Neural progenitor cell (in vitro differentiated cells): ENCODE results near the gene ZFAND3. TPM values are rescaled to one million over a fixed set of nuclear protein-coding genes. Genes with fewer than 3 reads are reported as not detected.

Source experiments
- DNase-seq: peaks from one replicate; pipeline ENCODE4 v3.0.0-alpha.2; 2016; ENCODE audit warnings: low spot score
- H2AFZ ChIP-seq: fragments of 200-600 bp; sonication (generic); replicated peaks from 2 replicates; pipeline ENCODE4 v1.6.1; 2016; ENCODE audit warnings: antibody characterized with exemption
- H3F3A ChIP-seq: fragments of 200-600 bp; sonication (generic); 2 replicates; pipeline ENCODE4 v1.6.1; 2016; ENCODE audit warnings: antibody characterized with exemption, low read depth
- H3K27ac ChIP-seq: fragments of 200-600 bp; sonication (generic); 2 replicates; pipeline ENCODE4 v1.5.1; 2016; ENCODE audit warnings: mild to moderate bottlenecking
- H3K27me3 ChIP-seq: fragments of 200-600 bp; sonication (generic); 2 replicates; pipeline ENCODE4 v1.6.1; 2016; ENCODE audit warnings: mild to moderate bottlenecking, moderate library complexity
- H3K36me3 ChIP-seq: fragments of 200-600 bp; sonication (generic); 2 replicates; pipeline ENCODE4 v1.5.1; 2016
- H3K4me1 ChIP-seq: fragments of 200-600 bp; sonication (generic); 2 replicates; pipeline ENCODE4 v1.6.1; 2016; ENCODE audit warnings: mixed run types
- H3K4me2 ChIP-seq: fragments of 200-600 bp; sonication (generic); 2 replicates; pipeline ENCODE4 v1.6.1; 2016
- H3K4me3 ChIP-seq: fragments of 200-600 bp; sonication (generic); 2 replicates; pipeline ENCODE4 v1.5.1; 2016
- H3K79me2 ChIP-seq: fragments of 200-600 bp; sonication (generic); 2 replicates; pipeline ENCODE4 v1.6.1; 2016; ENCODE audit warnings: low read depth
- H3K9ac ChIP-seq: fragments of 200-600 bp; sonication (generic); 2 replicates; pipeline ENCODE4 v1.6.1; 2016
- H3K9me3 ChIP-seq: fragments of 200-600 bp; sonication (generic); 2 replicates; pipeline ENCODE4 v1.5.1; 2016; ENCODE audit warnings: low read depth
- H4K20me1 ChIP-seq: fragments of 200-600 bp; sonication (generic); 2 replicates; pipeline ENCODE4 v1.6.1; 2016; ENCODE audit warnings: low read depth
- H3K27ac Mint-ChIP-seq: 3 replicates; pipeline ENCODE4 v1.8.0; 2021; ENCODE audit warnings: mixed read lengths
- H3K27me3 Mint-ChIP-seq: 2 replicates; pipeline ENCODE4 v1.8.0; 2022; ENCODE audit warnings: low read depth, mild to moderate bottlenecking, inconsistent platforms, moderate library complexity, mixed read lengths; ENCODE audit not compliant: insufficient read depth
- H3K36me3 Mint-ChIP-seq: 3 replicates; pipeline ENCODE4 v1.8.0; 2021; ENCODE audit warnings: mixed read lengths
- H3K4me1 Mint-ChIP-seq: 3 replicates; pipeline ENCODE4 v1.8.0; 2021; ENCODE audit warnings: mixed read lengths
- H3K4me3 Mint-ChIP-seq: 3 replicates; pipeline ENCODE4 v1.8.0; 2021; ENCODE audit warnings: mild to moderate bottlenecking, moderate library complexity, mixed read lengths
- H3K9me3 Mint-ChIP-seq: 3 replicates; pipeline ENCODE4 v1.8.0; 2020; ENCODE audit warnings: mixed read lengths
- EZH2 ChIP-seq: fragments of 200-600 bp; sonication (generic); IDR thresholded peaks from 2 replicates; pipeline ENCODE4 v1.6.1; 2017; ENCODE audit warnings: antibody characterized with exemption, mild to moderate bottlenecking, moderate library complexity
- EZH2phosphoT487 ChIP-seq: fragments of 200-600 bp; sonication (generic); IDR thresholded peaks from 2 replicates; pipeline ENCODE4 v1.6.1; 2017; ENCODE audit warnings: antibody characterized with exemption
- total RNA-seq: library from RNA; depleted of rRNA; stranded (reverse); fragments of >200 nt; gene quantifications from 2 replicates; pipeline ENCODE4 v1.2.3, GENCODE V29; 2015; ENCODE audit warnings: low replicate concordance
- TF ChIP-seq, protein P1 (sequence below): fragments of 200-600 bp; sonication (generic); IDR thresholded peaks from 2 replicates; pipeline ENCODE4 v1.5.1; 2017; ENCODE audit warnings: antibody characterized with exemption, mild to moderate bottlenecking

ZFAND3 gene
- total RNA-seq, 1 donor from 2014 or later, result 24.3 TPM

DNA sequence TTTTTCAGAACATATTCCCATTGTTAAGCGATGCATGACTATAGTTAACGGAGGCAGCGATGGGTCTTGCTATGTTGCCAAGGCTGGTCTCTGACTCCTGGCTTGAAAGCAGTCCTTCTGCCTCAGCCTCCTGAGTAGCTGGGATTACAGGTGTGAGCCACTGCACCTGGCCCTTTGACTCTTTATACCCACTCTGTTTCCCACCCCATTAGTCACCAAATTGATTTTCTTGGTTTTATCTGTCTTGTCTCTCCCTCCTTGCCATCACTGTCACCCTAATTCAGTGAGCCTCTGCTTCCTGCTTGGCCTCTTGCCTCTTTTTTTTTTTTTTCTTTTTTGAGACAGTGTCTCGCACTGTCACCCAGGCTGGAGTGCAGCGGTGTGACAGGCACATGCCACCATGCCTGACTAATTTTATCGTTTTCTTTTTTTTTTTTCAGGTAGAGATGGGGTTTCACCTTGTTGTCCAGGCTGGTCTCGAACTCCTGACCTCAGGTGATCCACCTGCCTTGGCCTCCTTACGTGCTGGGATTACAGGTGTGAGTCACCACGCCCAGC, 31.3 kb downstream of the ZFAND3 start:
- H3K9ac ChIP-seq, result no peak overlapping the region
- H3K27ac ChIP-seq, result no peak overlapping the region
- no peaks in the 10 kb centered on the region for H3K36me3 Mint-ChIP-seq
- DNase-seq, result no peak
- H3K27me3 Mint-ChIP-seq, result no peaks in the 10 kb centered on the region
- H3K27ac Mint-ChIP-seq, result no peak overlapping the region
- no peaks in the 10 kb centered on the region for H3K9me3 Mint-ChIP-seq
- H3K79me2 ChIP-seq, result peaks cover 100% of the 10 kb centered on the region
- H3K9me3 ChIP-seq, result no peaks in the 10 kb centered on the region
- H3F3A ChIP-seq, result peaks cover 6% of the 10 kb centered on the region
- peaks cover 6% of the 10 kb centered on the region for H3K4me1 Mint-ChIP-seq
- H2AFZ ChIP-seq, result no peak overlapping the region
- no peak overlapping the region for H3K4me3 ChIP-seq
- peaks cover 98% of the 10 kb centered on the region for H4K20me1 ChIP-seq
- no peaks in the 10 kb centered on the region for H3K36me3 ChIP-seq
- H3K4me2 ChIP-seq, result no peak overlapping the region
- peaks cover 5% of the 10 kb centered on the region for H3K4me1 ChIP-seq
- TF ChIP-seq EZH2phosphoT487 (no peak), EZH2 (no peak)
- TF ChIP-seq, protein P1, sequence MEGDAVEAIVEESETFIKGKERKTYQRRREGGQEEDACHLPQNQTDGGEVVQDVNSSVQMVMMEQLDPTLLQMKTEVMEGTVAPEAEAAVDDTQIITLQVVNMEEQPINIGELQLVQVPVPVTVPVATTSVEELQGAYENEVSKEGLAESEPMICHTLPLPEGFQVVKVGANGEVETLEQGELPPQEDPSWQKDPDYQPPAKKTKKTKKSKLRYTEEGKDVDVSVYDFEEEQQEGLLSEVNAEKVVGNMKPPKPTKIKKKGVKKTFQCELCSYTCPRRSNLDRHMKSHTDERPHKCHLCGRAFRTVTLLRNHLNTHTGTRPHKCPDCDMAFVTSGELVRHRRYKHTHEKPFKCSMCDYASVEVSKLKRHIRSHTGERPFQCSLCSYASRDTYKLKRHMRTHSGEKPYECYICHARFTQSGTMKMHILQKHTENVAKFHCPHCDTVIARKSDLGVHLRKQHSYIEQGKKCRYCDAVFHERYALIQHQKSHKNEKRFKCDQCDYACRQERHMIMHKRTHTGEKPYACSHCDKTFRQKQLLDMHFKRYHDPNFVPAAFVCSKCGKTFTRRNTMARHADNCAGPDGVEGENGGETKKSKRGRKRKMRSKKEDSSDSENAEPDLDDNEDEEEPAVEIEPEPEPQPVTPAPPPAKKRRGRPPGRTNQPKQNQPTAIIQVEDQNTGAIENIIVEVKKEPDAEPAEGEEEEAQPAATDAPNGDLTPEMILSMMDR, result no peak
- no peak overlapping the region for H3K4me3 Mint-ChIP-seq
- H3K27me3 ChIP-seq, result no peaks in the 10 kb centered on the region

DNA sequence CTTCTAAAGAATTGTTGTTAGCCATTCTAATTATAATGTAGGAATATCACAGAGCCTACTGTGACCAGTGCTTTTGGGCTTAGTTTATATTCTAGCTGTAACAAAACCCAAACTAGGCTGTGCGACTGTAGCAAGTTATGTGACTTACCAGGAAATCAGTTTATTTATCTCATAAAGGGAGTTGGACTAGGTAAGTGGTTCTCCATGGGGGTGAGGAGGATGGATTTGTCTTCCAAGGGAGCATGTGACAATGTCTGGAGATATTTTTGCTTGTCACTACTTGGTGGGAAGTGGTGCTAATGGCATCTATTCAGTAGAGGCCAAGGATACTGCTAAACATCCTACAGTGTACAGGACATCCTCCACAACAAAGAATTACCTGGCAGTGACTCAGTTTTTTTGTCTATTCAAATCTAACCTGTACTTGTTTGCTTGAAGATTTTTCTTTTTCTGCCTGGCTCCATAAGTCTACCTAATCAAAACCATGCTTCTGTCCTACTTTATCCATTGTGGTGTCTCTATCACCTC, 32.5 kb downstream of the ZFAND3 start:
- Mint-ChIP-seq H3K36me3 (no peaks in the 10 kb centered on the region), H3K4me1 (peaks cover 10% of the 10 kb centered on the region), H3K9me3 (no peaks in the 10 kb centered on the region), H3K27ac (no peak overlapping the region), H3K4me3 (no peak overlapping the region), H3K27me3 (no peaks in the 10 kb centered on the region)
- no peaks in the 10 kb centered on the region for H3K9me3 ChIP-seq
- no peak overlapping the region for H3K4me3 ChIP-seq
- H3K36me3 ChIP-seq, result no peaks in the 10 kb centered on the region
- peaks cover 99% of the 10 kb centered on the region for H3K79me2 ChIP-seq
- peaks cover 5% of the 10 kb centered on the region for H3K4me1 ChIP-seq
- H3K9ac ChIP-seq, result no peak overlapping the region
- H4K20me1 ChIP-seq, result peaks cover 98% of the 10 kb centered on the region
- H2AFZ ChIP-seq, result no peak overlapping the region
- DNase-seq, result no peak
- peaks cover 6% of the 10 kb centered on the region for H3F3A ChIP-seq
- no peaks in the 10 kb centered on the region for H3K27me3 ChIP-seq
- no peak overlapping the region for H3K4me2 ChIP-seq
- H3K27ac ChIP-seq, result no peak overlapping the region
- TF ChIP-seq EZH2phosphoT487 (no peak), EZH2 (no peak)
- TF ChIP-seq, protein P1, result no peak

DNA sequence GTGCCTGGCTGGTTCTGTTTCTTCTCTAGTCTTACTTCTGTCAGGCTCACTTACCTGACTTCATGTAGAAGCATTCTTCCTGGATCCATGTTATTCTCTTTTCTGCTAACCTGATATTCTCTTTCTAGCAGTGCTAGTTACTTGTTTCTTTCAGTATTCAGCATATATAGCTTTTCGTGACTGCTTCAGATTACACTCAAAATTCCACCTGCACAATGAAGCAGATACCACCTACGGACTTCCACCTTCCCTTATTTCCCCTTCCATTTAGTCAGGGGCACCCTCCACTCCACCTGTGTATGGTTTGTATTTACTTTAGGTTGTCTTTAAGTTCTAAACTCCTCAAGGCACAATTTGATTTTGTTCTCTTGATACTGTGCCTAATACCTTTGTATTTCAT, 36.8 kb downstream of the ZFAND3 start:
- no peak for TF ChIP-seq EZH2phosphoT487
- no peak for TF ChIP-seq EZH2
- TF ChIP-seq, protein P1, result no peak
- H3K79me2 ChIP-seq, result peaks cover 99% of the 10 kb centered on the region
- Mint-ChIP-seq H3K36me3 (no peaks in the 10 kb centered on the region), H3K4me1 (peaks cover 6% of the 10 kb centered on the region), H3K4me3 (no peak overlapping the region), H3K27me3 (no peaks in the 10 kb centered on the region), H3K9me3 (no peaks in the 10 kb centered on the region), H3K27ac (no peak overlapping the region)
- no peak overlapping the region for H3K9ac ChIP-seq
- H2AFZ ChIP-seq, result no peak overlapping the region
- H3K27ac ChIP-seq, result no peak overlapping the region
- no peak for DNase-seq
- H3K4me2 ChIP-seq, result no peak overlapping the region
- peaks cover 6% of the 10 kb centered on the region for H3F3A ChIP-seq
- no peaks in the 10 kb centered on the region for H3K36me3 ChIP-seq
- H3K27me3 ChIP-seq, result no peaks in the 10 kb centered on the region
- no peaks in the 10 kb centered on the region for H3K4me1 ChIP-seq
- no peaks in the 10 kb centered on the region for H3K9me3 ChIP-seq
- H4K20me1 ChIP-seq, result peaks cover 98% of the 10 kb centered on the region
- H3K4me3 ChIP-seq, result no peak overlapping the region
